ENCODE data around the gene GPRIN1.
"Not testable (repeated sequence)": the region's sequence is repeated elsewhere in the genome, so short reads cannot be mapped to it uniquely, and the experiment has no call there.

GPRIN1 gene

GRCh38 chr5:176597417-176598389 lies 12.3 kb downstream of the GPRIN1 start:
- no peak for DNase-seq (ENCODE audit: low spot score)

GRCh38 chr5:176596689-176597416 lies 13.1 kb downstream of the GPRIN1 start:
- DNase-seq (ENCODE audit: low spot score) = no peak

GRCh38 chr5:176596069-176596644 lies 13.8 kb downstream of the GPRIN1 start:
- no peak for DNase-seq (ENCODE audit: low spot score)

DNA sequence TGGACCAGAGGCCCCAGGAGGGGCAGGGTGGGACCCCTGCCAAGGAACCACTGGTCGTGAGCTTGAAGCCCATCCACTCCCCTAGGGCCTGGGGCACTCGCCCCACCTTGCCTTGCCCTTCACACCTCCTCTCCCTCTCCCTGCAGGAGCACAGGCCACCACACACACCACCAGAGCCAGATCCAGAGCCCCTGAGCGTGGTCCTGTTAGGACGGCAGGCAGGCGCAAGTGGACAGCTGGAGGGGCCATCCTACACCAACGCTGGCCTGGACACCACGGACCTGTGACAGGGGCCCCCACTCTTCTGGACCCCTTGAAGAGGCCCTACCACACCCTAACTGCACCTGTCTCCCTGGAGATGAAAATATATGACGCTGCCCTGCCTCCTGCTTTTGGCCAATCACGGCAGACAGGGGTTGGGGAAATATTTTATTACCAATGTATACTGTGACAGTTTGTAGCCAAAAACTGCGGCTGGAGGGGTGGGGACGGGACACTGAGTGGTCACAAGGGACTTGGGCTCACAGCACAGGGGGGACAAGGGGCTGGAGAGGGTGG lies 14.5 kb downstream of the GPRIN1 start:
- no peak for DNase-seq (ENCODE audit: low spot score)

- DNase-seq (ENCODE audit: low spot score) = no peak
Measured at GRCh38 chr5:176594554-176594953, 15.4 kb downstream of the GPRIN1 start.

DNA sequence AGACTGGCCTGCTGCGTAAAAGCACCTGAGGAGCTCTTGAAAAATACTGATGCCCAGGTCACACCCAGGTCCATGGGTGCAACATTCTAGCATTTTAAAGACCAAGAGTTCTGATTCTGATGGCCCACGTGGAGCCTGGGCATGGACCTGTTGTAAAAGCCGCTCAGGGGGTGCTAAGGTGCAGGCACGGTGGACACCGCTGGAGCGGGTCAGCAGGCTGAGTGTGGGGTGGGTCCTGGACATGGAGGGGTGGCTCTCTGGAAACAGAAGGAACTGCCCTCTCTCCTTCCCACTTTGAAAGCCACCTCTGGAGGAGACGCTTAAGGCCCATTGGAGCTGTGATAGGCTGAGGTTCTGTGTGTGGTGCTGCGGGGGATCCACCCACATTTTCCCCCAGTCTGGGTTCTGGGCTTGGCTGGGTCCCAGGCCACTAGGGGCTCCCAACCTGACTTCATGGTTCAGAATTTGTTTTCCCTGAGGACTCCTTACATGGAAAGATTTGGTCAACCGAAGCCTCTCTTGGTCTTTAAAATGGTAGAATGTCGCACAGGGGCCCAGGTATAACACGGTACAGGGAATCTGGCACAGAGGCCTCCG lies 16.6 kb downstream of the GPRIN1 start:
- DNase-seq (ENCODE audit: low spot score) = no peak

DNA sequence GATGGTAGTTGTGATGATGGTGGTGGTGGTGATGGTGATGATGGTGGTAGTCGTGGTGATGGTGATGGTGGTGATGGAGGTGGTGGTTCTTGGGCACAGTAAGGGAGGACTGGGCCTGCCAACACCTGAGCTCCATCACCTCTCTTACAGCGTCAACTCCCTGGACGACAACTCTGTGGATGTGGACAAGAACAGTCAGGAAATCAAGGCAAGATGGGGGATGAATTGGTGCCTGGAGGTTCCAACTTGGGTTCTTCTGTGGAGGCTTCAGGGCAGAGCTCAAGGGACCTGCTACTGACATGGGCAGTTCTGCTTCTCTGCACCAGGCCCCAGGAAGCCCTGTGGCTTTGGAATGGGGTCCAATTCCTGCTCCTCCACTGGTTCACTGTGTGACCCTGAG lies 17.4 kb downstream of the GPRIN1 start:
- DNase-seq (ENCODE audit: low spot score) = no peak

DNA sequence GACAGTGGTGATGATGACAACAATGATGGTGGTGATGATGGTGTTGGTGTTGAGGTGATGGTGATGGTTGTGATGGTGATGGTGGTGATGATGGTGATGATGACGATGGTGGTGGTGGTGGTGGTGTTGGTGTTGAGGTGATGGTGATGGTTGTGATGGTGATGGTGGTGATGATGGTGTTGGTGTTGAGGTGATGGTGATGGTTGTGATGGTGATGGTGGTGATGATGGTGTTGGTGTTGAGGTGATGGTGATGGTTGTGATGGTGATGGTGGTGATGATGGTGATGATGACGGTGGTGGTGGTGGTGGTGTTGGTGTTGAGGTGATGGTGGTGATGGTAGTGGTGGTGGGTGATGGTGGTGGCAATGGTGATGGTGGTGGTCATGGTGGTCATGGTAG lies 18.3 kb downstream of the GPRIN1 start:
- not testable (repeated sequence) for DNase-seq (ENCODE audit: low spot score)

GRCh38 chr5:176590035-176590717 lies 19.8 kb downstream of the GPRIN1 start:
- no peak for DNase-seq (ENCODE audit: low spot score)

DNA sequence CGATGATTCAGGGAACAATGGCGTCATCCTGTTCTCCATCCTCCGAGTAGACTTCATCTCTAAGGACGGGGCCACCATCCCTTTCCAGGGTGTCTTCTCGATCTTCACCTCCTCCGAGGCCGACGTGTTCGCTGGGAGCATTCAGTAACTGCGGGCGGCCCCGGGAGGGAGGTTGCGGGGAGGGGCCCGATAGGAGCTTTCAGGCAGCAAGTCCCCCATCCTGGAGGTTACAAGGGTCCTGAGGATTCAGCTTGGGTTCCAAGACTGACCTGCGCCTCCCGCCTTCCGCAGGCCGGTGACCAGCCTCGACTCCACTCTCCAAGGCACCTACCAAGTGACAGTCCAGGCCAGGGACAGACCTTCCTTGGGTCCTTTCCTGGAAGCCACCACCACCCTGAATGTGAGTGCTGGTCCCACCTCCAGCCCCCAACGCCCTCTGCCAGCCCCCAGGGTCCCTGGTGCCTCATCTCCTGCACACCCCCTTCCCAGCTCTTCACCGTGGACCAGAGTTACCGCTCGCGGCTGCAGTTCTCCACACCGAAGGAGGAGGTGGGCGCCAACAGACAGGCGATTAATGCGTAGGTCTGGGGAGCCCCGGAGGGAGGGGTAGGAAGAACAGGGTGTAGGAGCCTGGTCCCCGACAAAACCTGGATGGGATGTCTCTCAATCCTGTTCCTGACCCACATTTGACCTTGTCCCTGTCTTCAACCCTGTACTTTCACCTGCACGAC lies 20.8 kb downstream of the GPRIN1 start:
- no peak for DNase-seq (ENCODE audit: low spot score)

- no peak for DNase-seq (ENCODE audit: low spot score)
Measured at GRCh38 chr5:176588297-176588696, 21.7 kb downstream of the GPRIN1 start.

DNA sequence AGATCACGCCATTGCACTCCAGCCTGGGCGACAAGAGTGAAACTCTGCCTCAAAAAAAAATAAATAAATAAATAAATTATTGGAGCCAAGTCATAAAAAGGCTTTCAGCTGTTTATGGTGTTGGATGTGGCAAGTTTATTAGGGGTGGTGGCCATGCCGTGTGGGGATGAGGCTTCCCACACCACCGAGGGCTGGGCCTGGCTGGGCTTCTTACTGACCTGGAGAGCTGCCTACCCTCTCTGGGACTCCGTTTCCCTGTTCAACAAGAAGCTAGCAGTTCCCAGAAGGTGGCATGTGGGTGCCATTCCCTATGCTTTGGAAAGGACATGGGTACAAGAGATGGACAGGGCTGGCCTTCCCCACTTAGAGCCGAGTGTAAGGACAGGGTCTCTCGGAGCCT lies 22.6 kb downstream of the GPRIN1 start:
- DNase-seq (ENCODE audit: low spot score) = no peak

- DNase-seq (ENCODE audit: low spot score) = no peak
Measured at GRCh38 chr5:176583076-176583475, 26.9 kb downstream of the GPRIN1 start.

DNA sequence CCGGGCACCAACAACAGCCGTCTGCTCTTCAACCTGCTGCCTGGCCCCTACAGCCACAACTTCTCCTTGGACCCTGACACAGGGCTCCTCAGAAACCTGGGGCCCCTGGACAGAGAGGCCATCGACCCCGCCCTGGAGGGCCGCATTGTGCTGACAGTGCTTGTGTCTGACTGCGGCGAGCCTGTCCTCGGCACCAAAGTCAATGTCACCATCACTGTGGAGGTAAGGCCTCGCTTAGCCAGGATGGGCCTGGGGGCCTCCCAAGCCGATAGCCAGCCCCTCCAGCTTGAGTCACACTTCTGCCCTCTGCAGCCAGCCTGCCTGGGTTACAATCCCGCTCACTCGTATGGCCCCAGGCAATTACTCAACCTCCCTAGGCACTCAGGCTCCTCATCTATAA lies 28.6 kb downstream of the GPRIN1 start:
- DNase-seq (ENCODE audit: low spot score) = no peak

- no peak for DNase-seq (ENCODE audit: low spot score)
Measured at GRCh38 chr5:176579323-176579722, 30.6 kb downstream of the GPRIN1 start.

- DNase-seq (ENCODE audit: low spot score) = no peak
Measured at GRCh38 chr5:176578391-176578808, 31.6 kb downstream of the GPRIN1 start.

DNA sequence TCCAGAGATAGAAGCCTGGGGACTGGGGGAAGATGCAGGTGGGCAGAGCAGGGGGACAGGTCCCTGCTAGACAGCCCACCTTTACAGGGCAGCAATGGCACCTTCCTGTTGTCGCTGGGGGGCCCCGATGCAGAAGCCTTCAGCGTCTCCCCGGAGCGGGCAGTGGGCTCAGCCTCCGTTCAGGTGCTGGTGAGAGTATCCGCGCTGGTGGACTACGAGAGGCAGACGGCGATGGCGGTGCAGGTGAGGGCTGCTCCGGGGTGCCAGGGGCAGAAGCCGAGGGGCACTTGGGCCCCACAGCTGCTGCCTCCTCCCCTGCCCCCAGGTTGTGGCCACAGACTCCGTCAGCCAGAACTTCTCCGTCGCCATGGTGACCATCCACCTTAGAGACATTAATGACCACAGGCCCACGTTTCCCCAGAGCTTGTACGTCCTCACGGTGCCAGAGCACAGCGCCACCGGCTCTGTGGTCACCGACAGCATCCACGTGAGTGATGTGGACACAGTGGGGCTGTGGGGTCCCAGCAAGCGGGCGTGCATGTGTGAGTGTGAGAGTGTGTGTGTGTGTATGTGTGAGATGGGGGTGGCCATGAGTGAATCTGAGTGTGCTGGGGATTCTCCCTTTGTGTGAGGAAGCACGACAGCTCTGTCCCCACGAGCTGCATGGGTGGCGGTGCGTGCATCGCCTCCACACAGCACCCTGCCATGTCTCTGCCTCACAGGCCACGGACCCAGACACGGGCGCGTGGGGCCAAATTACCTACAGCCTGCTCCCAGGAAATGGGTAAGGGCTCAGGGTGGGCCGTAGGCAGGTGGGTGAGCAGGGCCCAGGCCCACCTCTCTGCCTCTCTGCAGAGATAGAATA lies 32.4 kb downstream of the GPRIN1 start:
- no peak for DNase-seq (ENCODE audit: low spot score)

DNA sequence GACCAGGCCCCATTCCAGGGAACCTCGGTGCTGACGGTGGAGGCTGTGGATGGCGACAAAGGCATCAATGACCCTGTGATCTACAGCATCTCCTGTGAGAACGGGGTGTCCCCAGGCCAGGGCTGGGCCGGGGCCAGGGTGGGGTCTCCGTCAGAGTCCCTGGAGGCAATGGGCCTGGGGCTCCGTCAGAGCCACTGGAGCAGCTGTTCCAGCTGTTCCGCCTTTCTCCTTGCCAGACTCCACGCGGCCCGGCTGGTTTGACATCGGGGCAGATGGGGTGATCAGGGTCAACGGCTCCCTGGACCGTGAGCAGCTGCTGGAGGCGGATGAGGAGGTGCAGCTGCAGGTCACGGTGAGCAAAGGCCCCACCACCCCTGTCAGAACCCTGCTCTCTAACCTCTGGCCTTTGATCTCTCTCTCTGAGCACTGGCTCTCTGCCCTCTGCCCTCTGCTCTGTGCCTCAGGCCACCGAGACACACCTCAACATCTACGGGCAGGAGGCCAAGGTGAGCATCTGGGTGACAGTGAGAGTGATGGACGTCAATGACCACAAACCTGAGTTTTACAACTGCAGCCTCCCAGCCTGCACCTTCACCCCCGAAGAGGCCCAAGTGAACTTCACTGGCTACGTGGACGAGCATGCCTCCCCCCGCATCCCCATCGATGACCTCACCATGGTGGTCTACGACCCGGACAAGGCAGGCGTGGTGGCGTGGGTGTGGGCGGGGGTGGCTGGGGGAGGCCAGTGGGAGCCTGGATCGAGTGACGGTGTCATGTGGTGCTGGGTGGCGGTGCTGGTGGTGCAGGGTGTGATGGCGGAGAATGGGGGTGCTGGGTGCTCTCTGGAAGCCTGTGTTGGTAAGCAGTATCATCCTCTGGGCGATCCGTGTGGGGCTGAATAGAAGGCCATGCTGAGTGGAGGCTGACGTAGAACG lies 34.2 kb downstream of the GPRIN1 start:
- no peak for DNase-seq (ENCODE audit: low spot score)

DNA sequence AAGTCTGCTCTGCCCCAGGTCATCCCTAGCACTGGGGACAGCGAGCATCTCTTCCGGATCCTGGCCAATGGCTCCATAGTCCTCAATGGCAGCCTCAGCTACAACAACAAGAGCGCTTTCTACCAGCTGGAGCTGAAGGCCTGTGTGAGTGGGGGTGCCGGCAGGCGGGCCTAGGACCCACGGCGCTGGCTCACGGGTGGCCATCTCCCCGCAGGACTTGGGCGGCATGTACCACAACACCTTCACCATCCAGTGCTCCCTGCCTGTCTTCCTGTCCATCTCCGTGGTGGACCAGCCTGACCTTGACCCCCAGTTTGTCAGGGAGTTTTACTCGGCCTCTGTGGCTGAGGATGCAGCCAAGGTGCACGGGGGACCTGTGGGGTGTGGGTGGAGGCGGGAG lies 34.9 kb downstream of the GPRIN1 start:
- DNase-seq (ENCODE audit: low spot score) = no peak
